GM21515 (cell line): ENCODE results near the gene DLG1.

Experiments
- ATAC-seq: cut with Tn5 transposase; IDR thresholded peaks from one replicate; pipeline ENCODE4 v1.9.1; 2021; ENCODE audit not compliant: unreplicated experiment

DLG1 gene

GRCh38 chr3:197317250-197317963, 19.0 kb upstream of the DLG1 start:
- ATAC-seq = no peak

GRCh38 chr3:197312431-197312830, 14.0 kb upstream of the DLG1 start:
- ATAC-seq = no peak

- ATAC-seq = no peak
Measured at GRCh38 chr3:197311591-197311990, 13.2 kb upstream of the DLG1 start.

GRCh38 chr3:197309528-197310361, 11.3 kb upstream of the DLG1 start:
- no peak for ATAC-seq

- ATAC-seq = no peak
Measured at GRCh38 chr3:197308591-197308990, 10.2 kb upstream of the DLG1 start.

GRCh38 chr3:197306374-197307086, 8.1 kb upstream of the DLG1 start:
- ATAC-seq = no peak

- ATAC-seq = peak; percentile 90
Measured at GRCh38 chr3:197305854-197306253, 7.4 kb upstream of the DLG1 start.

- ATAC-seq = no peak
Measured at GRCh38 chr3:197303452-197303851, 5.0 kb upstream of the DLG1 start.

- no peak for ATAC-seq
Measured at GRCh38 chr3:197302696-197303341, 4.4 kb upstream of the DLG1 start.

GRCh38 chr3:197302033-197302432, 3.6 kb upstream of the DLG1 start:
- ATAC-seq = no peak

- no peak for ATAC-seq
Measured at GRCh38 chr3:197300361-197300760, 1.9 kb upstream of the DLG1 start.

- ATAC-seq = peak; percentile 36
Measured at GRCh38 chr3:197298945-197299854, 788 bp upstream of the DLG1 start.

- peak; percentile 67 for ATAC-seq
Measured at GRCh38 chr3:197297476-197298340, 704 bp downstream of the DLG1 start.

- no peak for ATAC-seq
Measured at GRCh38 chr3:197297002-197297401, 1.4 kb downstream of the DLG1 start.

GRCh38 chr3:197296545-197296944, 1.9 kb downstream of the DLG1 start:
- no peak for ATAC-seq

GRCh38 chr3:197295871-197296270, 2.5 kb downstream of the DLG1 start:
- no peak for ATAC-seq

GRCh38 chr3:197293605-197294237, 4.7 kb downstream of the DLG1 start:
- ATAC-seq = no peak

- no peak for ATAC-seq
Measured at GRCh38 chr3:197292648-197293047, 5.8 kb downstream of the DLG1 start.
